RWPE1 (cell line): Measurements from ENCODE around the gene FPGT.
"Not testable (repeated sequence)": the region's sequence is repeated elsewhere in the genome, so short reads cannot be mapped to it uniquely, and the experiment has no call there.

ENCODE experiments used
- CTCF ChIA-PET: fragments of 350-600 bp; sonication (Branson Sonifier 250); formaldehyde crosslinking; extraction: SDS; loops from one replicate; lab custom pipeline; 2021; lab: Yijun Ruan, JAX
- POLR2A ChIA-PET: fragments of 400-600 bp; formaldehyde crosslinking; extraction: SDS; loops from one replicate; lab custom pipeline; 2020; ENCODE audit warnings: antibody characterized with exemption; ENCODE audit not compliant: low non-redundant PET; lab: Yijun Ruan, JAX
- DNase-seq: peaks from one replicate; pipeline ENCODE4 v3.0.0; 2012; ENCODE audit warnings: low spot score
- H3K27ac ChIP-seq: fragments of 450-650 bp; 2 replicates; pipeline ENCODE4 v1.5.1; 2017
- CTCF ChIP-seq: fragments of 450-650 bp; conservative IDR thresholded peaks from 2 replicates; pipeline ENCODE4 v1.5.1; 2017; ENCODE audit warnings: low read depth, mild to moderate bottlenecking

The FPGT gene

GRCh38 chr1:74246315-74246714 is 48.3 kb downstream of the FPGT start:
- no peak overlapping the region for H3K27ac ChIP-seq
- TF ChIP-seq CTCF = no peak
- ChIA-PET POLR2A (no interaction called here), CTCF (no interaction called here)
- DNase-seq = no peak

GRCh38 chr1:74247881-74248528 is 50.0 kb downstream of the FPGT start:
- TF ChIP-seq CTCF = no peak
- H3K27ac ChIP-seq = no peak overlapping the region
- POLR2A ChIA-PET = no interaction called here
- CTCF ChIA-PET = no interaction called here
- no peak for DNase-seq

GRCh38 chr1:74253243-74253824 is 55.3 kb downstream of the FPGT start:
- CTCF ChIA-PET, H3K27ac ChIP-seq, DNase-seq, POLR2A ChIA-PET: not testable (repeated sequence)
